HG02798 (cell line): ENCODE measurements around the gene SPRN.
"Not testable (repeated sequence)": the region's sequence is repeated elsewhere in the genome, so short reads cannot be mapped to it uniquely, and the experiment has no call there.

Source experiments
- ATAC-seq: cut with Tn5 transposase; IDR thresholded peaks from one replicate; pipeline ENCODE4 v1.9.1; 2021; ENCODE audit warnings: mild to moderate bottlenecking; ENCODE audit not compliant: unreplicated experiment, poor library complexity

SPRN gene

GRCh38 chr10:133424601-133425000 is at the start of gene SPRN:
TSS of gene SPRN (minus strand) at chr10:133424625. CDS start at chr10:133423681, 944 bp downstream.
- ATAC-seq: not testable (repeated sequence)

- ATAC-seq: no peak
Observed at GRCh38 chr10:133474027-133474426, 49.6 kb upstream of the SPRN start.

- no peak for ATAC-seq
Observed at GRCh38 chr10:133473270-133473669, 48.8 kb upstream of the SPRN start.

GRCh38 chr10:133471300-133472109 is 47.1 kb upstream of the SPRN start:
- ATAC-seq: no peak

GRCh38 chr10:133469205-133469604 is 44.8 kb upstream of the SPRN start:
- ATAC-seq: not testable (repeated sequence)

GRCh38 chr10:133467286-133467911 is 43.0 kb upstream of the SPRN start:
- ATAC-seq: no peak

- no peak for ATAC-seq
Observed at GRCh38 chr10:133466683-133467275, 42.4 kb upstream of the SPRN start.

- no peak for ATAC-seq
Observed at GRCh38 chr10:133465950-133466474, 41.6 kb upstream of the SPRN start.

- no peak for ATAC-seq
Observed at GRCh38 chr10:133465191-133465949, 40.9 kb upstream of the SPRN start.

GRCh38 chr10:133464582-133465031 is 40.2 kb upstream of the SPRN start:
- no peak for ATAC-seq

GRCh38 chr10:133462512-133463305 is 38.3 kb upstream of the SPRN start:
- ATAC-seq: no peak

- no peak for ATAC-seq
Observed at GRCh38 chr10:133461841-133462240, 37.4 kb upstream of the SPRN start.

GRCh38 chr10:133461027-133461426 is 36.6 kb upstream of the SPRN start:
- ATAC-seq: no peak

GRCh38 chr10:133460208-133460769 is 35.9 kb upstream of the SPRN start:
- no peak for ATAC-seq

- no peak for ATAC-seq
Observed at GRCh38 chr10:133459454-133460207, 35.2 kb upstream of the SPRN start.

- ATAC-seq: no peak
Observed at GRCh38 chr10:133458710-133459453, 34.5 kb upstream of the SPRN start.

- ATAC-seq: no peak
Observed at GRCh38 chr10:133458021-133458709, 33.7 kb upstream of the SPRN start.
